Spleen (tissue), 11 donors: ENCODE data around the gene BMP6. TPM values are rescaled to one million over a fixed set of nuclear protein-coding genes. Genes with fewer than 3 reads are reported as not detected.

Experiments used
- DNase-seq: peaks from one replicate; pipeline ENCODE4 v3.0.0-alpha.2; 2020
- H3K27ac ChIP-seq, 8 donors: fragments of 200-600 bp; sonication (generic) in 7 of 8; 1 replicate in 4 of 8; 2 replicates in 4 of 8; pipeline versions ENCODE4 v1.5.0 to v1.8.0; 2016 to 2021; ENCODE audit warnings: inconsistent platforms in 4 of 8, mild to moderate bottlenecking in 4 of 8, moderate library complexity in 1 of 8
- H3K27me3 ChIP-seq, 7 donors: fragments of 200-600 bp; sonication (generic) in 6 of 7; replicated peaks in 1 of 7; 1 replicate in 4 of 7; 2 replicates in 3 of 7; pipeline versions ENCODE4 v1.5.0 to v1.8.0; 2016 to 2021; ENCODE audit warnings: inconsistent platforms in 3 of 7, mild to moderate bottlenecking in 1 of 7
- H3K36me3 ChIP-seq, 6 donors: fragments of 200-600 bp; sonication (generic) in 5 of 6; 1 replicate in 4 of 6; 2 replicates in 2 of 6; pipeline versions ENCODE4 v1.5.0 to v1.8.0; 2016 to 2021; ENCODE audit warnings: inconsistent platforms in 2 of 6
- H3K4me1 ChIP-seq, 6 donors: fragments of 200-600 bp; sonication (generic) in 5 of 6; 1 replicate in 3 of 6; 2 replicates in 3 of 6; pipeline versions ENCODE4 v1.5.0 to v1.8.0; 2016 to 2021; ENCODE audit warnings: inconsistent platforms in 3 of 6
- H3K4me3 ChIP-seq, 8 donors: fragments of 200-600 bp; sonication (generic) in 7 of 8; 1 replicate in 4 of 8; 2 replicates in 4 of 8; pipeline versions ENCODE4 v1.5.0 to v1.8.0; 2016 to 2021; ENCODE audit warnings: inconsistent platforms in 4 of 8, mild to moderate bottlenecking in 4 of 8, moderate library complexity in 2 of 8
- H3K9me3 ChIP-seq, 8 donors: fragments of 200-600 bp; sonication (generic) in 7 of 8; 1 replicate in 4 of 8; 2 replicates in 4 of 8; pipeline versions ENCODE4 v1.5.0 to v1.8.0; 2016 to 2021; ENCODE audit warnings: inconsistent platforms in 4 of 8
- CTCF ChIP-seq, 11 experiments: fragments of 200-600 bp in 7 of 11; fragments of 450-650 bp in 4 of 11; sonication (generic) in 4 of 11; IDR thresholded peaks in 8 of 11; conservative IDR thresholded peaks in 3 of 11; 1 replicate in 7 of 11; 2 replicates in 4 of 11; pipeline versions ENCODE4 v1.4.0 to v1.8.0; 2016 to 2021; ENCODE audit warnings: antibody characterized with exemption in 11 of 11, inconsistent platforms in 4 of 11, mild to moderate bottlenecking in 1 of 11
- POLR2A ChIP-seq, 3 donors: fragments of 450-650 bp; IDR thresholded peaks; one replicate each; pipeline ENCODE4 v1.5.1; 2017; ENCODE audit warnings: antibody characterized with exemption in 3 of 3, mild to moderate bottlenecking in 1 of 3
- POLR2AphosphoS5 ChIP-seq, 3 donors: sonication (generic); formaldehyde crosslinking; IDR thresholded peaks; one replicate each; pipeline ENCODE4 v1.5.1; 2017; ENCODE audit warnings: antibody characterized with exemption in 3 of 3
- WGBS, 5 donors: extraction: QIAGEN DNeasy Blood & Tissue Kit in 3 of 5; methylation state at CpG; one replicate each; pipeline versions ENCODE4 v1.1.5 to v1.1.7; 2013 to 2018; 5-methylcytosine and 5-hydroxymethylcytosine counted together
- intact Hi-C: fragments of 100-400 bp; cut with DNase I; formaldehyde crosslinking; loops from one replicate; pipeline ENCODE4 v1.15.0; 2023; ENCODE audit warnings: low total_unique reads
- polyA plus RNA-seq, 3 donors: library from polyadenylated mRNA; stranded (reverse); fragments of 200-250 nt; gene quantifications; one replicate each; pipeline ENCODE4 v1.2.1, GENCODE V29; 2013
- total RNA-seq, 7 donors: library from RNA; depleted of rRNA in 3 of 7; stranded (reverse); fragments of >200 nt in 3 of 7; fragmentation: NEBNext Ultra II Directional in 4 of 7; extraction: Animal tissue kit (Norgen Biotek cat#: 25700) in 4 of 7; gene quantifications; one replicate each; pipeline versions ENCODE4 v1.1.0 to v1.2.1, GENCODE V29; 2016 to 2021
- donor health status: healthy with polysubstance abuse.
- donor health status: DM: no; HTN: no; CAD: no; lungs with moderate emphysema.
- donor health status: DM: no; HTN: no; CAD: no.
- donor health status: Bipolar disorder and iron deficiency.
- donor health status: healthy.
- donor health status: DM: no; HTN: no; CAD: no.
- donor health status: DM: yes; HTN: yes; CAD: no.

BMP6 gene
- total and polyA plus RNA-seq, 10 donors, result 0.58 to 6.9 (median 4.8) TPM

GRCh38 chr6:7762760-7763159 is 36.9 kb downstream of the BMP6 start:
- Histone ChIP-seq H3K4me1 (no peaks in the 10 kb centered on the region), H3K9me3 (no peaks in the 10 kb centered on the region), H3K4me3 (no peak overlapping the region), H3K27me3 (no peaks in the 10 kb centered on the region), H3K36me3 (no peaks in the 10 kb centered on the region), H3K27ac (no peak overlapping the region)
- DNase-seq, result no peak
- TF ChIP-seq CTCF (IDR thresholded peaks at IDR 0.05 in 8 of 11, conservative IDR thresholded peaks at IDR 0.05 in 3 of 11) (no peak), POLR2A (IDR thresholded peaks at IDR 0.05) (no peak), POLR2AphosphoS5 (IDR thresholded peaks at IDR 0.05) (no peak)
- intact Hi-C loops, result no loop called here
- 91 to 95% (median 93%) methylated on average over 12 of the region's 12 CpGs for whole genome bisulfite sequencing, 5 donors

DNA sequence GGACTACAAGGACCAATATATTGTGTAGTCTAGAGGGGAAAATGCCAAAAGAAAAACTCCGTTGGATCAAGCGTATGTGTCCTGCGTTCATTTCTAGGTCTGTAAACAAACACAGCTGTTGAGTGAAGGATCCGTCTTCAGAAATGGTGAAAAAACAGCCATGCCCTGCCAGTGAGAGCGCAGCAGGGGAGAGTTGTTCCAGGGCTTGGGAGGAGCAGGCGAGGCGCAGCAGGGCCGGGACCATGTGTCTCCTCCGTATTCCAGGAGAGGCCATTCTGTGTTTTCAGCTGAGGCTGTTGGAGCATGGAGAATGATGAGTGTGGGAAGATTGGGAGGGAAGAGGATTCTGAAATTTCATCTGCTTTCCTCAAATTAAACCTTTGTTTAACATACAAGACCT is 38.0 kb downstream of the BMP6 start:
- DNase-seq, result no peak
- WGBS, 5 donors, result 79 to 85% (median 82%) methylated on average over 9 of the region's 9 CpGs
- intact Hi-C loops, result no loop called here

GRCh38 chr6:7765575-7766325 is 39.9 kb downstream of the BMP6 start:
- H3K4me3 ChIP-seq, result no peak overlapping the region
- TF ChIP-seq POLR2AphosphoS5 (IDR thresholded peaks at IDR 0.05), result no peak
- TF ChIP-seq CTCF (IDR thresholded peaks at IDR 0.05 in 8 of 11, conservative IDR thresholded peaks at IDR 0.05 in 3 of 11), result no peak
- no peak for TF ChIP-seq POLR2A (IDR thresholded peaks at IDR 0.05)
- WGBS, 5 donors, result 83 to 97% (median 94%) methylated on average over 10 of the region's 10 CpGs
- H3K4me1 ChIP-seq, result no peaks in the 10 kb centered on the region
- DNase-seq, result no peak
- H3K27ac ChIP-seq, result no peak overlapping the region
- intact Hi-C loops, result no loop called here
- no peaks in the 10 kb centered on the region for H3K36me3 ChIP-seq
- no peaks in the 10 kb centered on the region for H3K27me3 ChIP-seq
- H3K9me3 ChIP-seq, result no peaks in the 10 kb centered on the region

More for the DNA sequence above, 38.0 kb downstream of the BMP6 start:
- no peak overlapping the region for H3K4me3 ChIP-seq
- no peaks in the 10 kb centered on the region for H3K36me3 ChIP-seq
- H3K4me1 ChIP-seq, result no peaks in the 10 kb centered on the region
- H3K27me3 ChIP-seq, result no peaks in the 10 kb centered on the region
- no peaks in the 10 kb centered on the region for H3K9me3 ChIP-seq
- no peak overlapping the region for H3K27ac ChIP-seq
- no peak for TF ChIP-seq POLR2AphosphoS5 (IDR thresholded peaks at IDR 0.05)
- no peak for TF ChIP-seq CTCF (IDR thresholded peaks at IDR 0.05 in 8 of 11, conservative IDR thresholded peaks at IDR 0.05 in 3 of 11)
- TF ChIP-seq POLR2A (IDR thresholded peaks at IDR 0.05), result no peak

- no peaks in the 10 kb centered on the region for H3K9me3 ChIP-seq
- intact Hi-C loops, result no loop called here
- no peaks in the 10 kb centered on the region for H3K4me1 ChIP-seq
- no peaks in the 10 kb centered on the region for H3K36me3 ChIP-seq
- no peak for TF ChIP-seq POLR2AphosphoS5 (IDR thresholded peaks at IDR 0.05)
- TF ChIP-seq CTCF (IDR thresholded peaks at IDR 0.05 in 8 of 11, conservative IDR thresholded peaks at IDR 0.05 in 3 of 11), result no peak
- TF ChIP-seq POLR2A (IDR thresholded peaks at IDR 0.05), result no peak
- WGBS, 5 donors, result 44 to 60% (median 45%) methylated on average over 3 of the region's 3 CpGs
- H3K27ac ChIP-seq, result no peak overlapping the region
- DNase-seq, result no peak
- no peak overlapping the region for H3K4me3 ChIP-seq
- peaks cover 0 to 9% (median 0%) of the 10 kb centered on the region in 7 donors for H3K27me3 ChIP-seq
Measured at GRCh38 chr6:7769702-7770101, 43.8 kb downstream of the BMP6 start.
